HL-60/S4 treated with phorbol 12-myristate 13-acetate at 8.2 ng/mL for 4 days and 3 days (cell line): Measurements from ENCODE around the gene AMBP.

Source experiments
- in situ Hi-C: fragments of 300-500 bp; cut with MboI; formaldehyde crosslinking; loops from 2 replicates; pipeline ENCODE4 v1.15.0; 2022; ENCODE audit warnings: low sequenced_read_pairs

Gene AMBP

GRCh38 chr9:114112778-114113584 lies 34.9 kb upstream of the AMBP start:
- in situ Hi-C loops, result no loop called here

- in situ Hi-C loops, result no loop called here
Measured at GRCh38 chr9:114112325-114112724, 34.2 kb upstream of the AMBP start.

- in situ Hi-C loops, result no loop called here
Measured at GRCh38 chr9:114110180-114110579, 32.1 kb upstream of the AMBP start.

- in situ Hi-C loops, result no loop called here
Measured at GRCh38 chr9:114109124-114109523, 31.0 kb upstream of the AMBP start.

GRCh38 chr9:114108016-114108833 lies 30.1 kb upstream of the AMBP start:
- in situ Hi-C loops, result no loop called here

GRCh38 chr9:114107286-114108001 lies 29.3 kb upstream of the AMBP start:
- in situ Hi-C loops, result no loop called here

- in situ Hi-C loops, result no loop called here
Measured at GRCh38 chr9:114105236-114105635, 27.1 kb upstream of the AMBP start.

- in situ Hi-C loops, result no loop called here
Measured at GRCh38 chr9:114102484-114102883, 24.4 kb upstream of the AMBP start.

- in situ Hi-C loops, result no loop called here
Measured at GRCh38 chr9:114100536-114100935, 22.4 kb upstream of the AMBP start.

GRCh38 chr9:114099669-114100270 lies 21.7 kb upstream of the AMBP start:
- in situ Hi-C loops, result loop anchor here (25.0 kb wide), 1 partner anchor 188 kb away; no protein-coding TSS in a partner anchor

GRCh38 chr9:114098936-114099668 lies 21.0 kb upstream of the AMBP start, which contains the start of gene KIF12:
TSS of gene KIF12 (minus strand) at chr9:114099292. CDS start at chr9:114099276, 16 bp downstream.
- in situ Hi-C loops, result loop anchor here (25.0 kb wide), 1 partner anchor 188 kb away; no protein-coding TSS in a partner anchor

GRCh38 chr9:114098021-114098935 lies 20.2 kb upstream of the AMBP start:
- in situ Hi-C loops, result loop anchor here (25.0 kb wide), 1 partner anchor 189 kb away; no protein-coding TSS in a partner anchor

GRCh38 chr9:114097613-114098020 lies 19.5 kb upstream of the AMBP start:
- in situ Hi-C loops, result loop anchor here (25.0 kb wide), 1 partner anchor 190 kb away; no protein-coding TSS in a partner anchor

- in situ Hi-C loops, result loop anchor here (25.0 kb wide), 1 partner anchor 190 kb away; no protein-coding TSS in a partner anchor
Measured at GRCh38 chr9:114096866-114097612, 18.9 kb upstream of the AMBP start.

GRCh38 chr9:114096041-114096511 lies 18.0 kb upstream of the AMBP start:
- in situ Hi-C loops, result loop anchor here (25.0 kb wide), 1 partner anchor 191 kb away; no protein-coding TSS in a partner anchor

GRCh38 chr9:114094971-114095370 lies 16.9 kb upstream of the AMBP start:
- in situ Hi-C loops, result loop anchor here (25.0 kb wide), 1 partner anchor 192 kb away; no protein-coding TSS in a partner anchor

GRCh38 chr9:114093761-114094505 lies 15.8 kb upstream of the AMBP start:
- in situ Hi-C loops, result loop anchor here (25.0 kb wide), 1 partner anchor 193 kb away; no protein-coding TSS in a partner anchor
